GM10266 (cell line): Measurements from ENCODE around the gene ATXN1.

Experiments used
- DNase-seq: peaks from one replicate; pipeline ENCODE4 v3.0.0; 2012; ENCODE audit errors: extremely low spot score
- TF ChIP-seq, protein P1 (sequence below): IDR thresholded peaks from 2 replicates; pipeline ENCODE4 v1.5.1; 2012; ENCODE audit warnings: mild to moderate bottlenecking, low read depth; ENCODE audit not compliant: control insufficient read depth, insufficient read depth; ENCODE audit errors: missing control alignments

Gene ATXN1

DNA sequence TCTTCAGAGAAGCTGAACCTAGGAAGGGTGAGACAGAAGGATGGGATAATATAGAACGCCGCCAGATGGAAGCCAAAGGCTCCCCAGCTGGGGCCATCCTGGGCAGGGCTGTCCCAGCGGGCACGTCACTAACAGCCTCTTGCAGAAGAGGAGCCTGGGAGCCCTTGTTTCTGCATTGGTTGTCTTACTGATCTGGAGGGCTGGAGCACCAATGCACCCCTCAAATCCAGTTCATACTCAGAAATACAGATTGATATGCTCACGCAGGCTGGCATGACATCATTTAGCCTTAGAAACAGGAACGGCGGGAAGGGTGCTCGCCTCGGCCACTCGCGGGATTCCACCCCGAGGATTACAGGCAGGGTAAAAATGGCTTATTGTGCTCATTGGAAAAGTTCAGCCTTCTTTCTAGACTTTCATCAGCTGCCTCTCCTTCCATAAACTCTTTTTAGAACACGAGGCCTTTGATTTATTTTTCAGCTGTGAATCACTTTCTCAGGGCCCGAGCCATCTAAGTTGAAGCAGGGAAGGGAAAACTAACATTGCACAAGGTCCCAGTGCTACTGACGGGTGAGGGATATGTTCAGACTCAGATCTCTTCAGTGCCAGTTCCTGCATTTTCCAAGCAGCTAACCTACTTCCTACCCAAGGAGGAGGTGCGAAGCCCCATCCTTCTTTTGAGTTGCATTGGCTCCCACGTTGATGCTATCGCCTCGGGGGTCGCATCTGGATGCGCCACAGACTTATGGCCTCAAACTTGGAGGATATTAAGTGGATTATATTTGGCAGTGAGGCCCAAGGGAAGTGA is 440.5 kb downstream of the ATXN1 start:
- DNase-seq, result no peak
- TF ChIP-seq, protein P1, sequence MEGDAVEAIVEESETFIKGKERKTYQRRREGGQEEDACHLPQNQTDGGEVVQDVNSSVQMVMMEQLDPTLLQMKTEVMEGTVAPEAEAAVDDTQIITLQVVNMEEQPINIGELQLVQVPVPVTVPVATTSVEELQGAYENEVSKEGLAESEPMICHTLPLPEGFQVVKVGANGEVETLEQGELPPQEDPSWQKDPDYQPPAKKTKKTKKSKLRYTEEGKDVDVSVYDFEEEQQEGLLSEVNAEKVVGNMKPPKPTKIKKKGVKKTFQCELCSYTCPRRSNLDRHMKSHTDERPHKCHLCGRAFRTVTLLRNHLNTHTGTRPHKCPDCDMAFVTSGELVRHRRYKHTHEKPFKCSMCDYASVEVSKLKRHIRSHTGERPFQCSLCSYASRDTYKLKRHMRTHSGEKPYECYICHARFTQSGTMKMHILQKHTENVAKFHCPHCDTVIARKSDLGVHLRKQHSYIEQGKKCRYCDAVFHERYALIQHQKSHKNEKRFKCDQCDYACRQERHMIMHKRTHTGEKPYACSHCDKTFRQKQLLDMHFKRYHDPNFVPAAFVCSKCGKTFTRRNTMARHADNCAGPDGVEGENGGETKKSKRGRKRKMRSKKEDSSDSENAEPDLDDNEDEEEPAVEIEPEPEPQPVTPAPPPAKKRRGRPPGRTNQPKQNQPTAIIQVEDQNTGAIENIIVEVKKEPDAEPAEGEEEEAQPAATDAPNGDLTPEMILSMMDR, result no peak

DNA sequence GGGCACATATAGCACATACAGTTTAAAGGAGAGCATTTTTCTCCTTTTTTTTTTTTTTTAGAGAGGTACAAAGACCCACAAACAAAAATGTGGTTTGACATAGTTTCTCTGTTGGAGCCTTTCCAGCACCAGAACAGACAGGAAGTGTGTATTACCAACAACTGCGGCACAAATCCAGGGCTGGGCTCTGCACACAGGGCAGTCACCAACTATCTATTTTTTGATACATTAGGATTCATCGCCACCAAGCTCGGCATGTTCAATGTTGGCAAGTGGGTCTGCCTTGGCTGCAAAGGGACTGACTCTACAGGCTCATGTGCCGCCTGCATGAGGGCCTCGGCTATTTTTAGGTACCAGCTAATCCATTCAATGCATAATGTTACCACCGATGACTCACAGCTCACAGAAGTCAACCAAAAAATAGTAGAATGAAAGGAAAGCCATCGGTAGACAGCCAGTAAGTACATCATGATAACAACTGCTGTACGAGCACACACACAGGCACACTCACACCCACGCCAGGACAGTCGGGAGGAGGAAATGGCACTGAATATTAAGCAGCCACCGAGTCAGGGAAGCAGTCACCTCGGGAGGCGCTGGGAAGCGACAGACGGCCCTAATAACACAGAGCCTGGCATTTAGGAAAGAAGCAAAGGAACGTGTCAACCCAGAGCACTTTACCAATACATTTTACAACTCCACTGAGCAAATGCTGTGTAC is 441.3 kb downstream of the ATXN1 start:
- DNase-seq, result peak; percentile 62
- TF ChIP-seq, protein P1, result no peak

- TF ChIP-seq, protein P1, result no peak
- no peak for DNase-seq
Observed at GRCh38 chr6:16318953-16319720, 442.1 kb downstream of the ATXN1 start.

GRCh38 chr6:16318538-16318937 is 442.7 kb downstream of the ATXN1 start:
- DNase-seq, result no peak
- TF ChIP-seq, protein P1, result no peak

DNA sequence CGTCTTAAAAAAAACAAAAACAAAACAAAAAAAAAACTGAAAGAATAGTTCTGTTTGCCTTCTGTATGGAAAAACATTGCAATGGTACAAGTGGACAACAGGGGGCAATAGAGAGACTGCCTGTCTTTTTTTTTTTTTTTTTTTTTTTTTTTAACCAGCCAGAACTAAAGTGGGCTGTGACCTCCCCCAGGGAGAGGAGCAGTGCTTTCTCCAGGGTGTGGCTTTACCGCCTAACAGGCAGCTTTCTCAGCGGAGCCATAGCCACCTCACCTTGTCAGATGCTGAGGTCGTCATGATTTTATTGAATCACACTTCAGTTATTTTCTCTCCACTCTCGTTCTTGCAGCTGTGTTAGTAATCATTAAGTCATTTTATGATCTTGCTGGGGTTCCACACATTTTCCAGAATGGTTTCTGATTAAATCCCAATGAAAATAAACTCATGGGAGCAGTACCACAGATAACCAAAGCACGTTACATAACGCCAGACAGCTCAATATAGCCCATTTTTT is 444.5 kb downstream of the ATXN1 start:
- peak; percentile 53 for DNase-seq
- TF ChIP-seq, protein P1, result peak; percentile 53

DNA sequence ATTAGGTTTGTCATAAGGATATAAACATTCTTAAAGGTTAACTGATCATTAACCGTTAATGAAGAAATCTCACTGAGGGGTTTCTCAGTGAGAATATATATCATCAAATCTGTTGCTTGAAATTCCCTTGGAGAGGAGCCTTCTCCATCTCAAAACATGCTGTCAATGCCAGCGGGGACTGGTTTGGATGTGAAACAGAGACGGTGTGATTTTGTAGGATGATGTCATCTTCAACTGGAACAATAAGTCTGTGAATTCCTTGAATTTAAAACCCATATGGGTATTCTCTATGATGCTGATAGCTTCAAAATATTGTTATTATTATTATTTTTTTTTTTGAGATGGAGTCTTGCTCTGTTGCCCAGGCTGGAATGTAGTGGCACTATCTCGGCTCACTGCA is 447.0 kb downstream of the ATXN1 start:
- no peak for DNase-seq
- TF ChIP-seq, protein P1, result no peak

GRCh38 chr6:16313732-16314131 is 447.5 kb downstream of the ATXN1 start:
- no peak for DNase-seq

More at GRCh38 chr6:16313732-16314131, 447.5 kb downstream of the ATXN1 start:
- TF ChIP-seq, protein P1, result no peak
